Measurements from ENCODE around the gene MAPK8.

MAPK8 gene

GRCh38 chr10:48378675-48379074, 72.2 kb downstream of the MAPK8 start:
- Histone ChIP-seq H3K27me3 (replicated peaks) (no peaks in the 10 kb centered on the region), H3K4me3 (ENCODE audit: low read depth, low read length) (no peak overlapping the region), H3K27ac (no peak overlapping the region), H3K36me3 (replicated peaks) (no peaks in the 10 kb centered on the region)
- no peak for DNase-seq
- in situ Hi-C loops (cut with HindIII; ENCODE audit: low pct_ligation_motif_present, low sequenced_read_pairs) = no loop called here
- TF ChIP-seq CTCF (IDR thresholded peaks at IDR 0.05; ENCODE audit: low read depth, low read length, missing control alignments) = no peak

GRCh38 chr10:48381971-48382370, 75.5 kb downstream of the MAPK8 start:
- H3K27me3 ChIP-seq (replicated peaks) = no peaks in the 10 kb centered on the region
- no peak overlapping the region for H3K27ac ChIP-seq
- no peak for DNase-seq
- in situ Hi-C loops (cut with HindIII; ENCODE audit: low pct_ligation_motif_present, low sequenced_read_pairs) = no loop called here
- no peak for TF ChIP-seq CTCF (IDR thresholded peaks at IDR 0.05; ENCODE audit: low read depth, low read length, missing control alignments)
- no peaks in the 10 kb centered on the region for H3K36me3 ChIP-seq (replicated peaks)
- no peak overlapping the region for H3K4me3 ChIP-seq (ENCODE audit: low read depth, low read length)

- TF ChIP-seq CTCF (IDR thresholded peaks at IDR 0.05; ENCODE audit: low read depth, low read length, missing control alignments) = no peak
- Histone ChIP-seq H3K4me3 (ENCODE audit: low read depth, low read length) (no peak overlapping the region), H3K27me3 (replicated peaks) (no peaks in the 10 kb centered on the region), H3K27ac (no peak overlapping the region), H3K36me3 (replicated peaks) (no peaks in the 10 kb centered on the region)
- in situ Hi-C loops (cut with HindIII; ENCODE audit: low pct_ligation_motif_present, low sequenced_read_pairs) = no loop called here
- no peak for DNase-seq
Observed at GRCh38 chr10:48382982-48383381, 76.5 kb downstream of the MAPK8 start.

- TF ChIP-seq CTCF (IDR thresholded peaks at IDR 0.05; ENCODE audit: low read depth, low read length, missing control alignments) = no peak
- DNase-seq = no peak
- in situ Hi-C loops (cut with HindIII; ENCODE audit: low pct_ligation_motif_present, low sequenced_read_pairs) = no loop called here
Observed at GRCh38 chr10:48383393-48383792, 76.9 kb downstream of the MAPK8 start.

GRCh38 chr10:48384699-48384982, 78.2 kb downstream of the MAPK8 start:
- no peak overlapping the region for H3K27ac ChIP-seq
- in situ Hi-C loops (cut with HindIII; ENCODE audit: low pct_ligation_motif_present, low sequenced_read_pairs) = no loop called here
- no peak for TF ChIP-seq CTCF (IDR thresholded peaks at IDR 0.05; ENCODE audit: low read depth, low read length, missing control alignments)
- no peaks in the 10 kb centered on the region for H3K36me3 ChIP-seq (replicated peaks)
- H3K27me3 ChIP-seq (replicated peaks) = no peaks in the 10 kb centered on the region
- DNase-seq = no peak
- H3K4me3 ChIP-seq (ENCODE audit: low read depth, low read length) = no peak overlapping the region

More at GRCh38 chr10:48383393-48383792, 76.9 kb downstream of the MAPK8 start:
- Histone ChIP-seq H3K27me3 (replicated peaks) (no peaks in the 10 kb centered on the region), H3K27ac (no peak overlapping the region), H3K36me3 (replicated peaks) (no peaks in the 10 kb centered on the region), H3K4me3 (ENCODE audit: low read depth, low read length) (no peak overlapping the region)

GRCh38 chr10:48389272-48389671, 82.8 kb downstream of the MAPK8 start:
- no peak for TF ChIP-seq CTCF (IDR thresholded peaks at IDR 0.05; ENCODE audit: low read depth, low read length, missing control alignments)
- in situ Hi-C loops (cut with HindIII; ENCODE audit: low pct_ligation_motif_present, low sequenced_read_pairs) = no loop called here
- DNase-seq = no peak

More at GRCh38 chr10:48389272-48389671, 82.8 kb downstream of the MAPK8 start:
- Histone ChIP-seq H3K27ac (no peak overlapping the region), H3K36me3 (replicated peaks) (no peaks in the 10 kb centered on the region), H3K27me3 (replicated peaks) (no peaks in the 10 kb centered on the region), H3K4me3 (ENCODE audit: low read depth, low read length) (no peak overlapping the region)
